Measurements from ENCODE around the gene WWOX. TPM values are rescaled to one million over a fixed set of nuclear protein-coding genes. Genes with fewer than 3 reads are reported as not detected.

The WWOX gene
- total and polyA plus RNA-seq, 2 donors (not counting 3 experiments of a cell fraction or from before 2014, with no cell fraction given), result 6.2 to 12.5 TPM

GRCh38 chr16:78530283-78530682, 430.8 kb downstream of the WWOX start:
- Histone ChIP-seq H3K27ac (ENCODE audit: insufficient read depth, low read depth, low read length) (no peak overlapping the region), H3K4me3 (replicated peaks in 1 of 3; ENCODE audit: insufficient read depth in 1 of 3, low read depth in 1 of 3, low read length in 3 of 3) (no peak overlapping the region), H3K79me2 (ENCODE audit: control insufficient read depth, insufficient read depth, low read length) (no peaks in the 10 kb centered on the region), H3K36me3 (ENCODE audit: control insufficient read depth in 2 of 2, extremely low read depth in 1 of 2, insufficient read depth in 2 of 2, low read length in 2 of 2) (no peaks in the 10 kb centered on the region), H4K20me1 (replicated peaks; ENCODE audit: control insufficient read depth, extremely low read depth, insufficient read depth, low read length) (no peaks in the 10 kb centered on the region), H3K9me1 (replicated peaks; ENCODE audit: control insufficient read depth, extremely low read depth, insufficient read depth, low read length) (no peaks in the 10 kb centered on the region), H3K9me3 (replicated peaks; ENCODE audit: control insufficient read depth, insufficient read depth, low read length) (peaks cover 2% of the 10 kb centered on the region), H3K4me2 (ENCODE audit: insufficient read depth, low read length) (no peak overlapping the region), H3K27me3 (ENCODE audit: control insufficient read depth in 2 of 2, insufficient read depth in 2 of 2, low read length in 2 of 2) (no peaks in the 10 kb centered on the region), H3K9ac (replicated peaks; ENCODE audit: extremely low read depth, insufficient read depth, low read length) (no peak overlapping the region), H2AFZ (ENCODE audit: low read depth, low read length) (no peak overlapping the region), H3K4me1 (ENCODE audit: control insufficient read depth, extremely low read depth, insufficient read depth, low read length) (no peaks in the 10 kb centered on the region)
- intact Hi-C loops (cut with micrococcal nuclease) (no loop called here), dilution Hi-C loops (cut with MboI; ENCODE audit: extremely low pct_ligation_motif_present, low sequenced_read_pairs) (no loop called here)
- BruUV-seq (replicated peaks), result no TSS peak
- DNase-seq (ENCODE audit: low read depth, low spot score) (no peak), FAIRE-seq (no peak)
- ChIA-PET CTCF (no interaction called here), POLR2A (no interaction called here)
- TF ChIP-seq MAX (IDR thresholded peaks at IDR 0.05; ENCODE audit: insufficient read depth, insufficient read length) (no peak), GATA2 (IDR thresholded peaks at IDR 0.05; ENCODE audit: insufficient read depth, insufficient read length, low read depth, low read length) (no peak), FOS (IDR thresholded peaks at IDR 0.05; ENCODE audit: borderline replicate concordance, insufficient read depth, low read length) (no peak), JUN (IDR thresholded peaks at IDR 0.05; ENCODE audit: borderline replicate concordance, insufficient read depth, insufficient read length, low read depth) (no peak), POLR2AphosphoS5 (IDR thresholded peaks at IDR 0.05; ENCODE audit: insufficient read depth, low read depth, low read length) (no peak), EZH2 (IDR thresholded peaks at IDR 0.05; ENCODE audit: borderline replicate concordance, low read depth, low read length, severe bottlenecking) (no peak), CTCF (IDR thresholded peaks at IDR 0.05; ENCODE audit: extremely low read depth in 1 of 2, insufficient read depth in 1 of 2, low read depth in 1 of 2, low read length in 2 of 2) (no peak), MYC (IDR thresholded peaks at IDR 0.05; ENCODE audit: low read depth, low read length) (no peak), POLR2A (IDR thresholded peaks at IDR 0.05; ENCODE audit: low read depth, low read length) (no peak)
